Spleen (tissue), 7 donors: ENCODE measurements around the gene VAV2.
A peak's percentile ranks its signal among the peaks of the same experiment; 100 is the strongest.

Experiments
- POLR2A ChIP-seq, 3 donors: fragments of 450-650 bp; IDR thresholded peaks; one replicate each; pipeline ENCODE4 v1.5.1; 2017; ENCODE audit warnings: antibody characterized with exemption in 3 of 3, mild to moderate bottlenecking in 1 of 3
- POLR2AphosphoS5 ChIP-seq, 3 donors: sonication (generic); formaldehyde crosslinking; IDR thresholded peaks; one replicate each; pipeline ENCODE4 v1.5.1; 2017; ENCODE audit warnings: antibody characterized with exemption in 3 of 3
- TF ChIP-seq, protein P1 (sequence below), 11 experiments: fragments of 200-600 bp in 7 of 11; fragments of 450-650 bp in 4 of 11; sonication (generic) in 4 of 11; IDR thresholded peaks in 8 of 11; conservative IDR thresholded peaks in 3 of 11; 1 replicate in 7 of 11; 2 replicates in 4 of 11; pipeline versions ENCODE4 v1.4.0 to v1.8.0; 2016 to 2021; ENCODE audit warnings: antibody characterized with exemption in 11 of 11, inconsistent platforms in 4 of 11, mild to moderate bottlenecking in 1 of 11
- donor health status: DM: no; HTN: no; CAD: no; lungs with moderate emphysema.
- donor health status: DM: no; HTN: no; CAD: no.
- donor health status: DM: no; HTN: no; CAD: no.

- TF ChIP-seq, protein P1, sequence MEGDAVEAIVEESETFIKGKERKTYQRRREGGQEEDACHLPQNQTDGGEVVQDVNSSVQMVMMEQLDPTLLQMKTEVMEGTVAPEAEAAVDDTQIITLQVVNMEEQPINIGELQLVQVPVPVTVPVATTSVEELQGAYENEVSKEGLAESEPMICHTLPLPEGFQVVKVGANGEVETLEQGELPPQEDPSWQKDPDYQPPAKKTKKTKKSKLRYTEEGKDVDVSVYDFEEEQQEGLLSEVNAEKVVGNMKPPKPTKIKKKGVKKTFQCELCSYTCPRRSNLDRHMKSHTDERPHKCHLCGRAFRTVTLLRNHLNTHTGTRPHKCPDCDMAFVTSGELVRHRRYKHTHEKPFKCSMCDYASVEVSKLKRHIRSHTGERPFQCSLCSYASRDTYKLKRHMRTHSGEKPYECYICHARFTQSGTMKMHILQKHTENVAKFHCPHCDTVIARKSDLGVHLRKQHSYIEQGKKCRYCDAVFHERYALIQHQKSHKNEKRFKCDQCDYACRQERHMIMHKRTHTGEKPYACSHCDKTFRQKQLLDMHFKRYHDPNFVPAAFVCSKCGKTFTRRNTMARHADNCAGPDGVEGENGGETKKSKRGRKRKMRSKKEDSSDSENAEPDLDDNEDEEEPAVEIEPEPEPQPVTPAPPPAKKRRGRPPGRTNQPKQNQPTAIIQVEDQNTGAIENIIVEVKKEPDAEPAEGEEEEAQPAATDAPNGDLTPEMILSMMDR (IDR thresholded peaks at IDR 0.05 in 8 of 11, conservative IDR thresholded peaks at IDR 0.05 in 3 of 11): no peak
- no peak for TF ChIP-seq POLR2A (IDR thresholded peaks at IDR 0.05)
- TF ChIP-seq POLR2AphosphoS5 (IDR thresholded peaks at IDR 0.05): peak in 1 of 3 donors; percentile 22
These were observed 217.3 kb downstream of the VAV2 start for GRCh38 chr9:133774799-133775198.
